DND-41 (cell line): ENCODE results near the gene PYGB.

ENCODE experiments used
- ATAC-seq: fragments of 200-7000 bp; cut with Tn5 transposase; 3 replicates; pipeline ENCODE4 v1.9.1; 2021; ENCODE audit warnings: low read depth; ENCODE audit not compliant: insufficient read depth
- DNase-seq: peaks from one replicate; pipeline ENCODE4 v3.0.0-alpha.2; 2020
- H2AFZ ChIP-seq: 2 replicates; pipeline ENCODE4 v1.6.0; 2012; ENCODE audit warnings: low read depth, low read length
- H3K27ac ChIP-seq: 2 replicates; pipeline ENCODE4 v1.5.1; 2012; ENCODE audit warnings: low read length, inconsistent platforms
- H3K27me3 ChIP-seq: fragments of 200-600 bp; sonication (generic); 2 replicates; pipeline ENCODE4 v1.6.0; 2012; ENCODE audit warnings: low read length, mild to moderate bottlenecking, inconsistent platforms; ENCODE audit not compliant: insufficient read depth, poor library complexity
- H3K36me3 ChIP-seq: 2 replicates; pipeline ENCODE4 v1.5.1; 2012; ENCODE audit warnings: low read length, inconsistent platforms; ENCODE audit not compliant: insufficient read depth
- H3K4me1 ChIP-seq: 2 replicates; pipeline ENCODE4 v1.5.1; 2012; ENCODE audit warnings: mild to moderate bottlenecking, low read length; ENCODE audit not compliant: insufficient read depth
- H3K4me2 ChIP-seq: 2 replicates; pipeline ENCODE4 v1.6.0; 2012; ENCODE audit warnings: mild to moderate bottlenecking, moderate library complexity, low read length, inconsistent platforms; ENCODE audit not compliant: insufficient read depth
- H3K4me3 ChIP-seq, 2 experiments: fragments of 200-600 bp in 1 of 2; shearing (Covaris generic) in 1 of 2; 2 replicates each; pipeline ENCODE4 v1.5.1; 2012 to 2016; ENCODE audit warnings: inconsistent platforms in 2 of 2, low read length in 2 of 2, mild to moderate bottlenecking in 2 of 2, low read depth in 1 of 2, moderate library complexity in 1 of 2
- H3K79me2 ChIP-seq: 2 replicates; pipeline ENCODE4 v1.6.0; 2012; ENCODE audit warnings: low read length, inconsistent platforms; ENCODE audit not compliant: insufficient read depth
- H3K9ac ChIP-seq: 2 replicates; pipeline ENCODE4 v1.6.0; 2012; ENCODE audit warnings: low read depth, mild to moderate bottlenecking, inconsistent platforms, low read length, moderate library complexity
- H3K9me3 ChIP-seq: 2 replicates; pipeline ENCODE4 v1.5.1; 2012; ENCODE audit warnings: low read length, moderate library complexity, mild to moderate bottlenecking, inconsistent platforms; ENCODE audit not compliant: insufficient read depth, severe bottlenecking
- H4K20me1 ChIP-seq: 2 replicates; pipeline ENCODE4 v1.6.0; 2012; ENCODE audit warnings: low read length; ENCODE audit not compliant: insufficient read depth
- EZH2 ChIP-seq: IDR thresholded peaks from 3 replicates; pipeline ENCODE4 v1.6.1; 2012; ENCODE audit warnings: borderline replicate concordance, low read depth, mild to moderate bottlenecking, moderate library complexity, low read length, inconsistent platforms; ENCODE audit not compliant: severe bottlenecking
- TF ChIP-seq, protein P1 (sequence below): IDR thresholded peaks from 2 replicates; pipeline ENCODE4 v1.5.1; 2012; ENCODE audit warnings: borderline replicate concordance, low read length, moderate library complexity, mild to moderate bottlenecking; ENCODE audit not compliant: poor library complexity, severe bottlenecking; ENCODE audit errors: extremely low read depth

The PYGB gene

GRCh38 chr20:25340380-25340779 lies 92.5 kb downstream of the PYGB start:
- peaks cover 4% of the 10 kb centered on the region; the same call in 1 of the 2 replicates for H3K4me1 ChIP-seq
- no peak overlapping the region for H2AFZ ChIP-seq
- H3K36me3 ChIP-seq: peaks cover 38% of the 10 kb centered on the region
- ATAC-seq: no peak
- H3K4me2 ChIP-seq: no peak overlapping the region
- no peaks in the 10 kb centered on the region for H3K27me3 ChIP-seq
- H3K79me2 ChIP-seq: peaks cover 95% of the 10 kb centered on the region
- H3K9me3 ChIP-seq: no peaks in the 10 kb centered on the region
- no peak overlapping the region for H3K9ac ChIP-seq
- peaks cover 48% of the 10 kb centered on the region for H4K20me1 ChIP-seq
- TF ChIP-seq, protein P1, sequence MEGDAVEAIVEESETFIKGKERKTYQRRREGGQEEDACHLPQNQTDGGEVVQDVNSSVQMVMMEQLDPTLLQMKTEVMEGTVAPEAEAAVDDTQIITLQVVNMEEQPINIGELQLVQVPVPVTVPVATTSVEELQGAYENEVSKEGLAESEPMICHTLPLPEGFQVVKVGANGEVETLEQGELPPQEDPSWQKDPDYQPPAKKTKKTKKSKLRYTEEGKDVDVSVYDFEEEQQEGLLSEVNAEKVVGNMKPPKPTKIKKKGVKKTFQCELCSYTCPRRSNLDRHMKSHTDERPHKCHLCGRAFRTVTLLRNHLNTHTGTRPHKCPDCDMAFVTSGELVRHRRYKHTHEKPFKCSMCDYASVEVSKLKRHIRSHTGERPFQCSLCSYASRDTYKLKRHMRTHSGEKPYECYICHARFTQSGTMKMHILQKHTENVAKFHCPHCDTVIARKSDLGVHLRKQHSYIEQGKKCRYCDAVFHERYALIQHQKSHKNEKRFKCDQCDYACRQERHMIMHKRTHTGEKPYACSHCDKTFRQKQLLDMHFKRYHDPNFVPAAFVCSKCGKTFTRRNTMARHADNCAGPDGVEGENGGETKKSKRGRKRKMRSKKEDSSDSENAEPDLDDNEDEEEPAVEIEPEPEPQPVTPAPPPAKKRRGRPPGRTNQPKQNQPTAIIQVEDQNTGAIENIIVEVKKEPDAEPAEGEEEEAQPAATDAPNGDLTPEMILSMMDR: no peak
- TF ChIP-seq EZH2: no peak
- no peak overlapping the region for H3K27ac ChIP-seq
- DNase-seq: no peak
- H3K4me3 ChIP-seq: no peak overlapping the region

DNA sequence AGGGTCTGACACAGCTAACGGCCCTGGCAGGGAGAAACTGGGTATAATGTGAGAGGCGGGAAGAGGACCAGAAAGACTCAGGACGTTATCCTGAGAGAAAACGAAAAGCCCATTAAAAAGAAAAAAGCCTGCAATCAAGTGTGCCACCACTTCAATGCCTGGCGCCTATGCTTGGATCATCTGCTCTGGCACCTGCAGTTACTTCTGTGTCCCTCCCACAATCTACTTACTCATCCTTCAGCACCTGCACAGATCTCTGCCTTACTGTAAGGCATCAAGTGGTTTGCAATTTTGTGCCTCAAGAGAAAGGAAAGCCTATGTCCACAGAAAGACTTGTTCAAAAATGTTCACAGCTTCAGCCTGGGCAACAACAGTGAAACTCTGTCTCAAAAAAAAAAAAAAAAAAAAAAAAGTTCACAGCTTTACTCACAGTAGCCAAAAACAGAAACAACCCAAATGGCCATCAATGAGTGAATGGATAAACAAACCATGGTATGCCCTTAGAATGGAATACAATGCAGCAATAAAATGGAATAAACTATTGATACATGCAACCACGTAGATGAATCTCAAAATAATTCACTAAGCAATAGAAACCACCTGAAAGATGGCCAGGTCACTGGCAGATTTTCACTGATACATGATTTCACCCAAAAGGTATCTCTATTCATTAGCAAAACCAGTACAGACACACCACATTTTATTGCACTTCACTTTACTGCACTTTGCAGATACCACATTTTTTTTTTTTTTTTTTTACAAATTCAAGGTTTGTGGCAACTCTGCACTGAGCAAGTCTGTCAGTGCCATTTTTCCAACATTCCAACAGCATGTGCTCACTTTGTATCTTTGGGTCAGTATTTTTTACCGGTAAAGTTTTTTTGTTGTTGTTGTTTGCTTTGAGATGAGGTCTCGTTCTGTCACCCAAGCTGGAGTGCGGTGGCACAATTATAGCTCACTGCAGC lies 94.1 kb downstream of the PYGB start:
- no peak for TF ChIP-seq EZH2
- TF ChIP-seq, protein P1: no peak
- DNase-seq: no peak
- H3K79me2 ChIP-seq: peaks cover 98% of the 10 kb centered on the region

GRCh38 chr20:25344634-25345033 lies 96.7 kb downstream of the PYGB start:
- Histone ChIP-seq H3K27ac (no peak overlapping the region), H3K9me3 (no peaks in the 10 kb centered on the region), H4K20me1 (peaks cover 50% of the 10 kb centered on the region), H3K79me2 (peaks cover 97% of the 10 kb centered on the region), H3K9ac (no peak overlapping the region), H3K4me3 (no peak overlapping the region), H3K36me3 (peaks cover 1% of the 10 kb centered on the region), H3K27me3 (no peaks in the 10 kb centered on the region), H3K4me2 (no peak overlapping the region), H3K4me1 (peaks cover 4% of the 10 kb centered on the region; the same call in 1 of the 2 replicates), H2AFZ (no peak overlapping the region)
- no peak for TF ChIP-seq EZH2
- TF ChIP-seq, protein P1: no peak
- DNase-seq (no peak), ATAC-seq (no peak)

More for the DNA sequence above, 94.1 kb downstream of the PYGB start:
- no peak overlapping the region for H3K4me2 ChIP-seq
- H3K36me3 ChIP-seq: peaks cover 26% of the 10 kb centered on the region
- H3K27ac ChIP-seq: peak overlapping the region; percentile 34; the same call in 1 of the 2 replicates
- H3K4me1 ChIP-seq: peaks cover 4% of the 10 kb centered on the region; the same call in 1 of the 2 replicates
- H3K4me3 ChIP-seq: no peak overlapping the region
- peaks cover 56% of the 10 kb centered on the region for H4K20me1 ChIP-seq
- no peak overlapping the region for H2AFZ ChIP-seq
- no peak overlapping the region for H3K9ac ChIP-seq
- peak; percentile 49; the same call in 2 of the 3 replicates for ATAC-seq
- H3K27me3 ChIP-seq: no peaks in the 10 kb centered on the region
- H3K9me3 ChIP-seq: no peaks in the 10 kb centered on the region
